CD4-positive, CD25-positive, alpha-beta regulatory T cell (primary cell): Measurements from ENCODE around the gene HS3ST5. TPM values are rescaled to one million over a fixed set of nuclear protein-coding genes. Genes with fewer than 3 reads are reported as not detected.

Experiments used
- ATAC-seq, 2 donors: fragments of 150-1000 bp; cut with Tn5 transposase; one replicate each; pipeline ENCODE4 v1.10.0; 2021; ENCODE audit warnings: low read depth in 2 of 2, moderate number of reproducible peaks in 2 of 2, moderate library complexity in 1 of 2
- DNase-seq, 3 donors: peaks; one replicate each; pipeline versions ENCODE4 v3.0.0 to v3.0.0-alpha.2; 2012 to 2022; ENCODE audit warnings: mixed read lengths in 1 of 3
- H3K27ac ChIP-seq: one replicate; pipeline ENCODE4 v1.7.0; 2013; ENCODE audit warnings: mild to moderate bottlenecking, low read length; ENCODE audit not compliant: insufficient read depth, poor library complexity, severe bottlenecking
- H3K27me3 ChIP-seq: one replicate; pipeline ENCODE4 v1.7.0; 2013; ENCODE audit warnings: low read length; ENCODE audit not compliant: control insufficient read depth, insufficient read depth
- H3K36me3 ChIP-seq: one replicate; pipeline ENCODE4 v1.7.0; 2013; ENCODE audit warnings: mild to moderate bottlenecking, low read length, moderate library complexity; ENCODE audit not compliant: control insufficient read depth, insufficient read depth
- H3K4me1 ChIP-seq: 2 replicates; pipeline ENCODE4 v1.7.0; 2013; ENCODE audit warnings: mild to moderate bottlenecking, low read length; ENCODE audit not compliant: insufficient read depth, control insufficient read depth, poor library complexity, severe bottlenecking
- H3K4me3 ChIP-seq: one replicate; pipeline ENCODE4 v1.7.0; 2013; ENCODE audit warnings: low read depth, mild to moderate bottlenecking, low read length, moderate library complexity
- H3K9me3 ChIP-seq, 2 experiments: 1 replicate in 1 of 2; 2 replicates in 1 of 2; pipeline ENCODE4 v1.7.0; 2013; ENCODE audit warnings: low read length in 2 of 2, mild to moderate bottlenecking in 1 of 2, moderate library complexity in 1 of 2; ENCODE audit not compliant: control insufficient read depth in 2 of 2
- H3K27ac Mint-ChIP-seq, 3 donors: one replicate each; pipeline ENCODE4 v1.8.0; 2020 to 2022; ENCODE audit warnings: mild to moderate bottlenecking in 3 of 3, mixed read lengths in 3 of 3, moderate library complexity in 2 of 3
- H3K27me3 Mint-ChIP-seq: one replicate; pipeline ENCODE4 v1.8.0; 2022; ENCODE audit warnings: mild to moderate bottlenecking, mixed read lengths
- H3K36me3 Mint-ChIP-seq: one replicate; pipeline ENCODE4 v1.8.0; 2020; ENCODE audit warnings: mixed read lengths
- H3K4me1 Mint-ChIP-seq, 4 donors: one replicate each; pipeline ENCODE4 v1.8.0; 2020 to 2022; ENCODE audit warnings: mixed read lengths in 4 of 4, mild to moderate bottlenecking in 1 of 4
- H3K4me3 Mint-ChIP-seq, 4 donors: one replicate each; pipeline ENCODE4 v1.8.0; 2020 to 2022; ENCODE audit warnings: mild to moderate bottlenecking in 4 of 4, mixed read lengths in 4 of 4, moderate library complexity in 3 of 4
- H3K9me3 Mint-ChIP-seq, 7 donors: one replicate each; pipeline ENCODE4 v1.8.0; 2020 to 2022; ENCODE audit warnings: mixed read lengths in 7 of 7, mild to moderate bottlenecking in 3 of 7, moderate library complexity in 2 of 7
- polyA plus RNA-seq, 4 donors: library from polyadenylated mRNA; unstranded; fragments of 300-500 nt; fragmentation: Illumina TruSeq; gene quantifications; one replicate each; pipeline ENCODE4 v1.2.3, GENCODE V29; 2021
- total RNA-seq: library from RNA; stranded (reverse); gene quantifications from one replicate; pipeline ENCODE4 v1.2.3, GENCODE V29; 2022

HS3ST5 gene
- total and polyA plus RNA-seq, 5 donors from 2014 or later, result not detected

GRCh38 chr6:114096561-114097172 is 246.2 kb downstream of the HS3ST5 start:
- H3K36me3 ChIP-seq, result no peaks in the 10 kb centered on the region
- no peaks in the 10 kb centered on the region for H3K9me3 ChIP-seq
- ATAC-seq, result no peak
- H3K4me3 Mint-ChIP-seq, result no peak overlapping the region
- peaks cover 17% of the 10 kb centered on the region for H3K27me3 Mint-ChIP-seq
- H3K27ac ChIP-seq, result no peak overlapping the region
- no peak overlapping the region for H3K27ac Mint-ChIP-seq
- H3K4me1 ChIP-seq, result no peaks in the 10 kb centered on the region
- no peak overlapping the region for H3K4me3 ChIP-seq
- no peaks in the 10 kb centered on the region for H3K9me3 Mint-ChIP-seq
- peaks cover 0 to 2% (median 0%) of the 10 kb centered on the region in 4 donors for H3K4me1 Mint-ChIP-seq
- peak in 1 of 3 donors; percentile 15 for DNase-seq
- H3K27me3 ChIP-seq, result no peaks in the 10 kb centered on the region
- no peaks in the 10 kb centered on the region for H3K36me3 Mint-ChIP-seq

DNA sequence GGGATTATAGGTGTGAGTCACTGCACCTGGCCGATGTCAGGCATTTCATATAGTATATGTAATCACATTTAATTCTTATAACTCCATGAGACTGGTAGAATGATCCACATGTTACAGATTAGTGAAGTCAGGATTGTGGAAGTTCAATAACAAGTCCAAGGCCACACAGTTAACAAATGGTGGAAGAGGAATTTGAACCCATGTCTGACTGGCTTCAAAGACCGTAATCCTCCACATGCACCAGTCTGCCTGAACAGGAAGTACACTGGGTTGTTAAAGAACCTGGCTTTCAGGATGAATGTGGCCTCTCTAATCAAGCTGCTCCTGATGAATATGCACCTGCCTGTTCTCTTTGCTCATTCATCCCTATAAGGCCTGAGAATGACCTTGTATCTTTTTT is 249.9 kb downstream of the HS3ST5 start:
- no peak overlapping the region for H3K27ac ChIP-seq
- Mint-ChIP-seq H3K4me1 (peaks cover 0 to 2% (median 0%) of the 10 kb centered on the region in 4 donors), H3K27me3 (peaks cover 12% of the 10 kb centered on the region), H3K36me3 (no peaks in the 10 kb centered on the region), H3K4me3 (no peak overlapping the region), H3K9me3 (no peaks in the 10 kb centered on the region), H3K27ac (no peak overlapping the region)
- no peaks in the 10 kb centered on the region for H3K27me3 ChIP-seq
- DNase-seq, result no peak
- H3K4me1 ChIP-seq, result no peaks in the 10 kb centered on the region
- no peak for ATAC-seq
- no peak overlapping the region for H3K4me3 ChIP-seq
- no peaks in the 10 kb centered on the region for H3K36me3 ChIP-seq
- no peaks in the 10 kb centered on the region for H3K9me3 ChIP-seq

DNA sequence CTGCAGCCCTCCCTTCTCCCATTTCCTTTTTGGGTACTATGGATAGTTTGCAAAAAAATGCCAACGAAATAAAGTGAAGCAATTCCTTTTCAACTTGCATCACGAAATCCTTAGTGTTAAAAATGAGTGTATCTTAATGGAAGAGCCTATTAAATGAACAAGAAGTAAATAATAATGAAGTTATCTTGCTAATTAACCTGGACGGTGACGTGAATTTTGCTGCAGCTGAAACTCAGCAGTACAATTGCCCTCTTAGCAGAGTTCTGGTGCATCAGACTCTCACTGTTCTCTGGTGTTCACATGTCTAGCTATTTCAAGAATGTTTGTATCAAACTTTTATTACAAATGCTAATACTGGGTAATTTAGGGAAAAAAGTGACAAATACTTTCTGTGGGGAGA is 252.2 kb downstream of the HS3ST5 start:
- H3K27ac ChIP-seq, result no peak overlapping the region
- no peaks in the 10 kb centered on the region for H3K36me3 Mint-ChIP-seq
- H3K27me3 ChIP-seq, result peaks cover 1% of the 10 kb centered on the region
- H3K36me3 ChIP-seq, result no peaks in the 10 kb centered on the region
- peaks cover 11% of the 10 kb centered on the region for H3K27me3 Mint-ChIP-seq
- no peaks in the 10 kb centered on the region for H3K9me3 Mint-ChIP-seq
- DNase-seq, result no peak
- H3K4me3 Mint-ChIP-seq, result no peak overlapping the region
- no peak for ATAC-seq
- no peak overlapping the region for H3K27ac Mint-ChIP-seq
- H3K4me3 ChIP-seq, result no peak overlapping the region
- no peaks in the 10 kb centered on the region for H3K4me1 ChIP-seq
- no peaks in the 10 kb centered on the region for H3K9me3 ChIP-seq
- no peaks in the 10 kb centered on the region for H3K4me1 Mint-ChIP-seq

DNA sequence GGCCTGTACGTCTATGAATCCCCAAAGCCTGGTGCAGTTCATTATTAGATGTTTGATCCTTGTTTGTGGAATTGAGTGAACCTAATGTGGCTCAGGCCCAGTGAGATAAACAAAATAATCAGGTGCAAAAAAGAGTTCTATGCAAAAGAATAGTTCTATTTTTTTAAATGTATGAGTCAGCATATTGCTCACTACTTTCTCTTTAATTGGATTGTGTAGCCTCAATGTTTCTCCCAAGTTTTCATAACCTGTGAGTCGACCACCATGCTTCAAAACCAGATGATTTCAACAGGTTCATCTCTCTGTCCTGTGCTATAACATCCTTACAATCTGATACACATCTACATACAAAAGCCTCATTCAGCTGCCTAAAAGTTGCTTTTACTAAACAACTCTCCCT is 255.3 kb downstream of the HS3ST5 start:
- Histone ChIP-seq H3K9me3 (no peaks in the 10 kb centered on the region), H3K4me1 (no peaks in the 10 kb centered on the region), H3K36me3 (no peaks in the 10 kb centered on the region), H3K27ac (no peak overlapping the region), H3K27me3 (peaks cover 1% of the 10 kb centered on the region), H3K4me3 (no peak overlapping the region)
- no peaks in the 10 kb centered on the region for H3K4me1 Mint-ChIP-seq
- H3K27ac Mint-ChIP-seq, result no peak overlapping the region
- no peaks in the 10 kb centered on the region for H3K36me3 Mint-ChIP-seq
- H3K27me3 Mint-ChIP-seq, result no peaks in the 10 kb centered on the region
- no peak overlapping the region for H3K4me3 Mint-ChIP-seq
- DNase-seq, result no peak
- ATAC-seq, result no peak
- peaks cover 0 to 2% (median 0%) of the 10 kb centered on the region in 7 donors for H3K9me3 Mint-ChIP-seq

- Histone ChIP-seq H3K27ac (no peak overlapping the region), H3K4me3 (no peak overlapping the region), H3K9me3 (no peaks in the 10 kb centered on the region), H3K4me1 (no peaks in the 10 kb centered on the region), H3K36me3 (no peaks in the 10 kb centered on the region), H3K27me3 (peaks cover 1% of the 10 kb centered on the region)
- DNase-seq, result no peak
- no peaks in the 10 kb centered on the region for H3K4me1 Mint-ChIP-seq
- H3K36me3 Mint-ChIP-seq, result no peaks in the 10 kb centered on the region
- no peak overlapping the region for H3K4me3 Mint-ChIP-seq
- H3K27ac Mint-ChIP-seq, result no peak overlapping the region
- no peak for ATAC-seq
- peaks cover 0 to 4% (median 0%) of the 10 kb centered on the region in 7 donors for H3K9me3 Mint-ChIP-seq
- peaks cover 7% of the 10 kb centered on the region for H3K27me3 Mint-ChIP-seq
Observed at GRCh38 chr6:114085211-114085610, 257.6 kb downstream of the HS3ST5 start.

- Histone ChIP-seq H3K36me3 (no peaks in the 10 kb centered on the region), H3K9me3 (no peaks in the 10 kb centered on the region), H3K27ac (no peak overlapping the region), H3K4me3 (no peak overlapping the region), H3K4me1 (no peaks in the 10 kb centered on the region), H3K27me3 (peaks cover 1% of the 10 kb centered on the region)
- Mint-ChIP-seq H3K27me3 (peaks cover 7% of the 10 kb centered on the region), H3K4me3 (no peak overlapping the region), H3K4me1 (no peaks in the 10 kb centered on the region), H3K9me3 (peaks cover 0 to 4% (median 0%) of the 10 kb centered on the region in 7 donors), H3K36me3 (no peaks in the 10 kb centered on the region), H3K27ac (no peak overlapping the region)
- ATAC-seq (no peak), DNase-seq (no peak)
Observed at GRCh38 chr6:114084327-114084890, 258.4 kb downstream of the HS3ST5 start.

DNA sequence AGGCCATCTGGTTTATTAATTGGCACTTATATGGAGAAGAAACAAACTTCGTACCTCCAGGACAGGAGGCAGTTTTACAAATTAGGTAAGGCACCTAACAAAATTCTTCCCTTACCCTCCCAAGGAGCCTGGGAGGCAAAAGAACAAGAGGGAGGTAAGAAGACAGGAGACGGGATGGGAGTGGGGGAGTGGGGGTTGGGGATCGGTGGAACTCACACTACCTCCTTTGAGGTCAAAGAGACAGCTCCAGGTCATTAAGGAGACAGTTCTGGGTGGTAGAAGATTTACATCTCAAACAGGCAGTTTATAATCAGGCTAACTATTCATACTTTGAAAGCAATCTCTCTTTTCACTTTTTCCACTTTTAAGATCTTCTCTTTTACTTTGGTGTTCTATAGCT is 259.6 kb downstream of the HS3ST5 start:
- no peaks in the 10 kb centered on the region for H3K4me1 Mint-ChIP-seq
- Histone ChIP-seq H3K36me3 (no peaks in the 10 kb centered on the region), H3K4me3 (no peak overlapping the region), H3K27me3 (peaks cover 1% of the 10 kb centered on the region), H3K9me3 (no peaks in the 10 kb centered on the region), H3K4me1 (no peaks in the 10 kb centered on the region), H3K27ac (no peak overlapping the region)
- H3K4me3 Mint-ChIP-seq, result no peak overlapping the region
- H3K27me3 Mint-ChIP-seq, result peaks cover 7% of the 10 kb centered on the region
- no peak for DNase-seq
- H3K27ac Mint-ChIP-seq, result no peak overlapping the region
- no peak for ATAC-seq
- no peaks in the 10 kb centered on the region for H3K36me3 Mint-ChIP-seq
- peaks cover 0 to 4% (median 0%) of the 10 kb centered on the region in 7 donors for H3K9me3 Mint-ChIP-seq

- no peak for DNase-seq
- Histone ChIP-seq H3K36me3 (no peaks in the 10 kb centered on the region), H3K4me3 (no peak overlapping the region), H3K27ac (no peak overlapping the region), H3K9me3 (no peaks in the 10 kb centered on the region), H3K4me1 (no peaks in the 10 kb centered on the region), H3K27me3 (no peaks in the 10 kb centered on the region)
- H3K36me3 Mint-ChIP-seq, result no peaks in the 10 kb centered on the region
- peaks cover 0 to 4% (median 0%) of the 10 kb centered on the region in 7 donors for H3K9me3 Mint-ChIP-seq
- ATAC-seq, result no peak
- no peak overlapping the region for H3K4me3 Mint-ChIP-seq
- no peaks in the 10 kb centered on the region for H3K4me1 Mint-ChIP-seq
- H3K27ac Mint-ChIP-seq, result no peak overlapping the region
- H3K27me3 Mint-ChIP-seq, result peaks cover 7% of the 10 kb centered on the region
Observed at GRCh38 chr6:114081730-114082129, 261.1 kb downstream of the HS3ST5 start.
